ENCODE measurements around the gene RARS1. TPM values are rescaled to one million over a fixed set of nuclear protein-coding genes. Genes with fewer than 3 reads are reported as not detected.

RARS1 gene
- 10 to 100 TPM; 52.2 to 92.2 (median 68.3) TPM for total RNA-seq

GRCh38 chr5:168486136-168486879 lies at the start of gene RARS1:
RARS1 (plus strand) TSS chr5:168486471; CDS start chr5:168486499, 28 bp downstream.
- 0 to 1% methylated on average over 25 to 40 of the region's 40 CpGs for whole genome bisulfite sequencing, 2 donors
- TF ChIP-seq CTCF (IDR thresholded peaks at IDR 0.05) (peak in 1 of 3 donors; percentile 92), POLR2A (IDR thresholded peaks at IDR 0.05) (peak in 1 of 2 donors; percentile 38)
- DNase-seq (ENCODE audit: low spot score in 2 of 2), result peak; percentile 91 to 98
- peak within 1 kb of the TSS; percentile 85 for H3K4me3 ChIP-seq (ENCODE audit: low read depth, poor library complexity, severe bottlenecking)
- intact Hi-C loops (cut with DNase I; ENCODE audit: low total_unique reads), result no loop called here

- TF ChIP-seq CTCF (IDR thresholded peaks at IDR 0.05) (no peak), POLR2A (IDR thresholded peaks at IDR 0.05) (no peak)
- H3K4me3 ChIP-seq (ENCODE audit: low read depth, poor library complexity, severe bottlenecking), result no peak overlapping the region
- no peak for DNase-seq (ENCODE audit: low spot score in 2 of 2)
- 66 to 76% methylated on average over 5 of the region's 5 CpGs for WGBS, 2 donors
- intact Hi-C loops (cut with DNase I; ENCODE audit: low total_unique reads), result no loop called here
These were observed 47.9 kb upstream of the RARS1 start for GRCh38 chr5:168438349-168438748.

DNA sequence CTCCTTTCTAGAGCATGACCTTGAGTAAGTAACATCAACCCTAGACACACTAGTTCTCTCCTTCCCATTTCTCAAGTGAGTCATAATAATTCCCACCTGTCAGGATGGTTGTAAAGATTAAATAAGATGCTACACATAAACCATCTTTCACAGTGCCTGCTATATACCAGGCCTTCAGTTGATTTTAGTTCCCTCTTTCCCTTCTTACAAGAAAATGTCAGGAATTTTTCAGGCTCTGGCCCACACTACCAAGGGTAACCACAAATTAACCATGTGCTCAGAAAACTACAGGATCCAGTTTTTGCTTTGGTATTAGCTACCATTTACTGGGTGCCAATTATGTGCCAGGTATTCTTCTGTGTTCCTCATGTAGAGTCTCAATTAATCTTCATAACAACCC lies 42.7 kb upstream of the RARS1 start:
- H3K4me3 ChIP-seq (ENCODE audit: low read depth, poor library complexity, severe bottlenecking), result no peak overlapping the region
- TF ChIP-seq POLR2A (IDR thresholded peaks at IDR 0.05), result no peak
- TF ChIP-seq CTCF (IDR thresholded peaks at IDR 0.05), result no peak
- DNase-seq (ENCODE audit: low spot score in 2 of 2), result no peak
- intact Hi-C loops (cut with DNase I; ENCODE audit: low total_unique reads), result no loop called here

- intact Hi-C loops (cut with DNase I; ENCODE audit: low total_unique reads), result no loop called here
- no peak overlapping the region for H3K4me3 ChIP-seq (ENCODE audit: low read depth, poor library complexity, severe bottlenecking)
- TF ChIP-seq CTCF (IDR thresholded peaks at IDR 0.05) (no peak), POLR2A (IDR thresholded peaks at IDR 0.05) (no peak)
- no peak for DNase-seq (ENCODE audit: low spot score in 2 of 2)
- WGBS, 2 donors, result 94 to 95% methylated on average over 4 of the region's 4 CpGs
These were observed 42.1 kb upstream of the RARS1 start for GRCh38 chr5:168443950-168444700.

- DNase-seq (ENCODE audit: low spot score in 2 of 2), result no peak
- TF ChIP-seq POLR2A (IDR thresholded peaks at IDR 0.05) (no peak), CTCF (IDR thresholded peaks at IDR 0.05) (no peak)
- WGBS, 2 donors, result 81 to 82% methylated on average over 10 of the region's 10 CpGs
- H3K4me3 ChIP-seq (ENCODE audit: low read depth, poor library complexity, severe bottlenecking), result no peak overlapping the region
- intact Hi-C loops (cut with DNase I; ENCODE audit: low total_unique reads), result no loop called here
These were observed 39.2 kb upstream of the RARS1 start for GRCh38 chr5:168446983-168447619.
